Stimulated activated CD4-positive, alpha-beta T cell treated with anti-CD3 and anti-CD28 coated beads, TNF-alpha, amount 100 ng/mL, for 24 hours (primary cell): Measurements from ENCODE around the gene SMURF2.
A peak's percentile ranks its signal among the peaks of the same experiment; 100 is the strongest.

Experiments
- DNase-seq, 3 experiments: peaks; one replicate each; pipeline ENCODE4 v3.0.0-alpha.2; 2020; ENCODE audit warnings: low read depth in 3 of 3

Gene SMURF2

GRCh38 chr17:64504769-64505339 lies 157.3 kb downstream of the SMURF2 start:
- DNase-seq, result no peak

- no peak for DNase-seq
These were observed 158.0 kb downstream of the SMURF2 start for GRCh38 chr17:64503821-64504768.

- DNase-seq, result no peak
These were observed 158.8 kb downstream of the SMURF2 start for GRCh38 chr17:64503341-64503740.

GRCh38 chr17:64502809-64503208 lies 159.3 kb downstream of the SMURF2 start:
- DNase-seq, result no peak

- DNase-seq, result no peak
These were observed 160.1 kb downstream of the SMURF2 start for GRCh38 chr17:64502021-64502420.

GRCh38 chr17:64500862-64501765 lies 161.0 kb downstream of the SMURF2 start:
- no peak for DNase-seq

GRCh38 chr17:64500487-64500859 lies 161.6 kb downstream of the SMURF2 start:
- DNase-seq, result no peak

- DNase-seq, result no peak
These were observed 162.2 kb downstream of the SMURF2 start for GRCh38 chr17:64499805-64500486.

GRCh38 chr17:64498308-64499203 lies 163.6 kb downstream of the SMURF2 start:
- DNase-seq, result no peak

- DNase-seq, result no peak
These were observed 164.5 kb downstream of the SMURF2 start for GRCh38 chr17:64497565-64498035.

- peak; percentile 90 to 95 (median 92) for DNase-seq
These were observed 165.1 kb downstream of the SMURF2 start, which contains the start of gene POLG2 for GRCh38 chr17:64496786-64497564. TSS of gene POLG2 (minus strand) at chr17:64497054. CDS start at chr17:64496968, 86 bp downstream.

- DNase-seq, result no peak
These were observed 165.7 kb downstream of the SMURF2 start for GRCh38 chr17:64496348-64496785.
